Hepatocyte (in vitro differentiated cells): ENCODE results near the gene EPB41L1. TPM values are rescaled to one million over a fixed set of nuclear protein-coding genes. Genes with fewer than 3 reads are reported as not detected.

Experiments used
- DNase-seq: peaks from one replicate; pipeline ENCODE4 v3.0.0-alpha.2; 2016; ENCODE audit warnings: low spot score
- H2AFZ ChIP-seq: fragments of 200-600 bp; sonication (generic); 2 replicates; pipeline ENCODE4 v1.6.0; 2016; ENCODE audit warnings: antibody characterized with exemption, mild to moderate bottlenecking
- H3K27ac ChIP-seq: fragments of 200-600 bp; sonication (generic); 2 replicates; pipeline ENCODE4 v1.5.1; 2016; ENCODE audit warnings: mild to moderate bottlenecking
- H3K27me3 ChIP-seq: fragments of 200-600 bp; sonication (generic); 2 replicates; pipeline ENCODE4 v1.6.1; 2016
- H3K36me3 ChIP-seq: fragments of 200-600 bp; sonication (generic); replicated peaks from 2 replicates; pipeline ENCODE4 v1.5.1; 2016; ENCODE audit warnings: low read depth; ENCODE audit not compliant: insufficient read depth
- H3K4me1 ChIP-seq: fragments of 200-600 bp; sonication (generic); 2 replicates; pipeline ENCODE4 v1.5.1; 2016; ENCODE audit warnings: mild to moderate bottlenecking, moderate library complexity; ENCODE audit not compliant: insufficient read depth
- H3K4me2 ChIP-seq: fragments of 200-600 bp; sonication (generic); 2 replicates; pipeline ENCODE4 v1.6.0; 2016
- H3K4me3 ChIP-seq: fragments of 200-600 bp; sonication (generic); 2 replicates; pipeline ENCODE4 v1.5.1; 2016; ENCODE audit warnings: mild to moderate bottlenecking
- H3K79me2 ChIP-seq: fragments of 200-600 bp; sonication (generic); 2 replicates; pipeline ENCODE4 v1.6.0; 2017; ENCODE audit warnings: mild to moderate bottlenecking
- H3K9me2 ChIP-seq: fragments of 200-600 bp; sonication (generic); replicated peaks from 2 replicates; pipeline ENCODE4 v1.6.0; 2017; ENCODE audit warnings: mild to moderate bottlenecking; ENCODE audit not compliant: insufficient read depth
- H3K9me3 ChIP-seq: fragments of 200-600 bp; sonication (generic); 2 replicates; pipeline ENCODE4 v1.5.1; 2016; ENCODE audit warnings: low read depth, mild to moderate bottlenecking
- H4K20me1 ChIP-seq: fragments of 200-600 bp; sonication (generic); 2 replicates; pipeline ENCODE4 v1.6.0; 2016; ENCODE audit warnings: mild to moderate bottlenecking; ENCODE audit not compliant: insufficient read depth, poor library complexity, severe bottlenecking
- CTCF ChIP-seq: fragments of 200-600 bp; sonication (generic); IDR thresholded peaks from 2 replicates; pipeline ENCODE4 v1.5.1; 2016; ENCODE audit warnings: antibody characterized with exemption, mild to moderate bottlenecking; ENCODE audit not compliant: poor library complexity
- EZH2 ChIP-seq: fragments of 200-600 bp; sonication (generic); IDR thresholded peaks from 2 replicates; pipeline ENCODE4 v1.6.1; 2016; ENCODE audit warnings: antibody characterized with exemption, mild to moderate bottlenecking, borderline replicate concordance
- EZH2phosphoT487 ChIP-seq: fragments of 200-600 bp; sonication (generic); IDR thresholded peaks from one replicate; pipeline ENCODE4 v1.6.1; 2018; ENCODE audit warnings: antibody characterized with exemption, mild to moderate bottlenecking, low read depth, moderate library complexity; ENCODE audit not compliant: unreplicated experiment, severe bottlenecking
- WGBS: methylation state at CpG from one replicate; pipeline ENCODE4 v1.1.6; 2016; ENCODE audit warnings: low lambda C conversion rate; ENCODE audit errors: missing lambda C conversion rate; 5-methylcytosine and 5-hydroxymethylcytosine counted together
- polyA plus RNA-seq: library from polyadenylated mRNA; unstranded; fragments of >200 nt; fragmentation: Nextera tagmentation; extraction: Ambion mirVana; gene quantifications from 2 replicates; pipeline ENCODE4 v1.2.1, GENCODE V29; 2016
- total RNA-seq: library from RNA; depleted of rRNA; stranded (reverse); fragments of >200 nt; gene quantifications from 2 replicates; pipeline ENCODE4 v1.2.3, GENCODE V29; 2014

Gene EPB41L1
- total and polyA plus RNA-seq, 2 experiments from 2014 or later, result 25.2 to 36.4 TPM

- 74% methylated on average over 14 of the region's 14 CpGs for WGBS
- no peak overlapping the region for H3K4me2 ChIP-seq
- H3K27ac ChIP-seq, result no peak overlapping the region
- H2AFZ ChIP-seq, result no peak overlapping the region
- H3K36me3 ChIP-seq, result no peaks in the 10 kb centered on the region
- no peaks in the 10 kb centered on the region for H3K27me3 ChIP-seq
- H3K4me3 ChIP-seq, result no peak overlapping the region
- TF ChIP-seq CTCF (no peak), EZH2 (no peak), EZH2phosphoT487 (no peak)
- no peaks in the 10 kb centered on the region for H3K9me2 ChIP-seq
- no peak for DNase-seq
- no peaks in the 10 kb centered on the region for H3K4me1 ChIP-seq
- no peaks in the 10 kb centered on the region for H3K9me3 ChIP-seq
- peaks cover 29% of the 10 kb centered on the region for H3K79me2 ChIP-seq
- peaks cover 3% of the 10 kb centered on the region for H4K20me1 ChIP-seq
These were observed 7.9 kb downstream of the EPB41L1 start for GRCh38 chr20:36162272-36162966.

DNA sequence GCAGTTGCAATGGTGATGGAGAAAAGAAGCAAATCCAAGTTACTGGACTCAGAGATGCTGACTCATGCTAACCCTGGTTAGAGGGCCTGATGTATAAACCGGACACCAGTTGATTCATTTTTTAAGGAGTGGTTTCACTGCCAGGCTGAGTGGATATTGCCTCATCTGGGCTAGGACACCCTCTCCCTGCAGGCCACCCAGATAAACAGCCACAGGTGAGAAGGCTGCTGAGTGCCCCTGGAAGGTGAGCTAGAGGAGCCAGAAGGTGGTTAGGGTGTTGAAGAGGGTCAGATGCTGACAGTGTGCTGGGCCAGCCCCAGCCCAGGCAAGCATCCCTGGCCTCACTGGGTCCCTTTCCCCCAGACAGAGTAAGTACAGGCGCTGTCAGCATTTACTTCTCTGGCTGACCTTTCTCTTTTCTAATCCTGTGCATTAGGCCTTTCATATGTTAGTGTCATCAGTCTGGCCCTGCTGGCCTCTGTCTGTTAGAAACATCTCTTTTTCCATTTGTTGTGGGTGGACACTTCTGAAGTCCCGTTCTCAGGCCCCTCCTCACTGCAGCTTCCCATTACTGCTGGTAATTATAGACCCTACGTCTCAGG is 13.5 kb downstream of the EPB41L1 start:
- no peaks in the 10 kb centered on the region for H3K36me3 ChIP-seq
- no peak overlapping the region for H3K4me3 ChIP-seq
- no peaks in the 10 kb centered on the region for H3K9me2 ChIP-seq
- no peak overlapping the region for H3K27ac ChIP-seq
- no peak for TF ChIP-seq EZH2phosphoT487
- TF ChIP-seq CTCF, result no peak
- TF ChIP-seq EZH2, result no peak
- H3K9me3 ChIP-seq, result no peaks in the 10 kb centered on the region
- H2AFZ ChIP-seq, result no peak overlapping the region
- H4K20me1 ChIP-seq, result no peaks in the 10 kb centered on the region
- H3K27me3 ChIP-seq, result no peaks in the 10 kb centered on the region
- H3K4me1 ChIP-seq, result no peaks in the 10 kb centered on the region
- no peak for DNase-seq
- H3K4me2 ChIP-seq, result no peak overlapping the region
- WGBS, result 63% methylated on average over 4 of the region's 4 CpGs
- H3K79me2 ChIP-seq, result no peaks in the 10 kb centered on the region

GRCh38 chr20:36170542-36171215 is 16.1 kb downstream of the EPB41L1 start:
- 77% methylated on average over 10 of the region's 10 CpGs for WGBS
- Histone ChIP-seq H3K9me3 (no peaks in the 10 kb centered on the region), H3K4me1 (peaks cover 4% of the 10 kb centered on the region), H3K27me3 (no peaks in the 10 kb centered on the region), H3K9me2 (no peaks in the 10 kb centered on the region), H3K4me3 (no peak overlapping the region), H3K27ac (no peak overlapping the region), H3K36me3 (no peaks in the 10 kb centered on the region), H3K4me2 (no peak overlapping the region), H2AFZ (no peak overlapping the region), H4K20me1 (no peaks in the 10 kb centered on the region), H3K79me2 (peaks cover 2% of the 10 kb centered on the region)
- no peak for TF ChIP-seq CTCF
- TF ChIP-seq EZH2, result no peak
- no peak for TF ChIP-seq EZH2phosphoT487
- no peak for DNase-seq
